HT1080 (cell line): ENCODE results near the gene CELF2. TPM values are rescaled to one million over a fixed set of nuclear protein-coding genes. Genes with fewer than 3 reads are reported as not detected.
A peak's percentile ranks its signal among the peaks of the same experiment; 100 is the strongest.

ENCODE experiments used
- DNase-seq: peaks from one replicate; pipeline ENCODE4 v3.0.0-alpha.2; 2015; ENCODE audit warnings: low read depth
- total RNA-seq: library from RNA; depleted of rRNA; stranded (reverse); fragments of >200 nt; shearing (Covaris generic); gene quantifications from 2 replicates; pipeline ENCODE4 v1.2.3, GENCODE V29; 2014

Gene CELF2
- total RNA-seq, 1 experiment from 2014 or later: 9.7 TPM

DNA sequence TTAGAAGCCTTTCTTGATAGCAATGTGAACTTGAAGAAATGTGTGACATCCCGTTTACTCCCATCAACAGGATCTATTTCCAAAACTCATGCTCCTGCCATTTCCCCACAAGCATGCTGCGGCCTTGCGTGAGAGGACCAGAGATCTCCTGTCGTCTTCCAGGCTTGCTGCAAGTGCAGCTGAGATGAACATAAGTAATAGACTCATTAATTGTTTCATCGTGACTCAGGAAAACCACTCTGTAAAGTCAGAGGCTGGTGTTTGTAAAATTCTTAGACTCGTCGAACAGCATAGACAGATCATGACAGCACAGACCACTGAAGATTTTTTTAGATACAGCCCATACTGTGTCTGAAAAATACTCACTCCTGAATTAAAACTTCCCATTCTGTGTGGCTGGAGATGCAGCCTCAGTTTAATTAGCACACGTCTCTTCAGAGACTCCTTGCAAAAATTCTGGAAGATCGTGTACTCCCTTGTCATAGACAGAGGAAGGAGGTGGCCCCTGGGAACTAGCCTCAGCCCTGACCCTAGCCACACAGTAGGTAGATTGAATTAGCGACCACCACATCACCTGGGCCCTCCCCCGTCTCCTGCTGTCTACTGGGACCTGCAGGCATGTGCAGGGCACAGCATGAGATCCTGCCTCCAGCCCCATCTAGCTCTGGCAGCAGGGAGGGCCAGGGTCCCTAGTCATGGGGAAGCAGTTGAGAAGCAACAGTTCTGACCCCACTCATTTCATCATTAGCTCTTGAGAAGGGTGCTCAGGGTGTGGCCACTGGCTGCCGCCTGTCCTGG, 226.0 kb downstream of the CELF2 start:
- DNase-seq: peak; percentile 38

DNA sequence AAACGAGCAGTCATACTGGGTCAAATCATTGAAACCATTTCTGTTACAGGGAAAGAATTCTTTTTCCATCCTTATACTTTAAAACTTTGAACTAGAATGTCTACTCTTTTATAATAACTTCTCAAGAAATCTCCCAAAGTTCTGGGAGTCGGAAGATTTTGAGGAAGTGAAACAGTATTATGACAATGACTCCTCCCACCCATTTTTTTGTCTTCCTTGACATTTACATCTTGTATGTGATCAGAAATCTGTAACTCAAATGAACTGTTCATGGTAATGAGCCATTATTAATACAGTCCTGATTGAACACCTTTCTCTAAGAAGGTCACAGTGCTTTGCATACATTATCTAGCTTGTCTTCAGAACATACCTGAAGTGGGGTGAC, 227.4 kb downstream of the CELF2 start:
- DNase-seq: no peak

DNA sequence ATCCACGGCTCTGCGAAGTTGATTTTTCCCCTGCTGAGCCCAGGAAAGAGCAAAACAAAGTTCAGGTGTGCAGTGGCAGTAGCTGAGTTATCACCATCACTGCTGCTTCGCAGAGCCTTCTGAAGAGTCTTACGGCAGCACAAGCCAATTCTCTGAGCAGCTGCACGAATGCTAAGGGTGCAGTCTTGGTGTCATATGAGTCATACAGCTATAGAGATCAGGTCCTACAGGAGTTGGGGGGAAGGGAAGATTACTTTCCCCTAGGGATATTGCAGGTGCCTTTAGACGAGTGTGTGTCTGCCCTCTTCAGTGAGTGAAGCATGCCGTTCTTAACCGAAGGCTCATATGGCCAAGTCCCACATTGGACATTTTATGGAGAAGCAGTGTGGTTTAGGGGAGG, 227.8 kb downstream of the CELF2 start:
- DNase-seq: peak; percentile 29

DNA sequence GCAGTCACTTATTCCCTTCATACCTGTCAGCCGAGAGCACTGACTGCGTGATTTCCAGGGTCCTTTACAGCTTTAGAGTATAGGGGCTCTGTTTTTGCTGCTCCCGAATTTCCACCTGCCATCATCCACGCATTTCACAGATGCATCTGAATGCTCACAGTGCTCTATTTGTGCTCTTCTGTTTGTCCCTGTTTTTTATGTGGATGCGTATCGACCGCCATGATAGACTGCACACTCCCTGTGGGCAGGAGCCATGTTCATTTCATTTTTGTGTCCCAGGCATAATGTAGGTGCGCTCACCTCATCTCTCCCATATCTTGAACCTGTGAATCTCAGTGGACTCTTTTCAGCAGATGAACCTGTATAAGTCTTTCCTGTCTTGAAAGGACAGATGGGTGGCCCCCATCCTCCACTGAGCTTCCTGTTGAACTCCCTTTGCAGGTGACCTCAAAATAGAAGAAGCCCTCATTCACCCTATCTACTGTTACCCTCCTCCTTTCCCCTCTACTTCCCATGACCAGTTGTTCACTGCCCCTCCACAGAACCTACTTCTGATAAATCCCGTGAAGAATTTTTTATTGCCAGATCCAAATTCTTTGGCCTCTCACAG, 228.4 kb downstream of the CELF2 start:
- no peak for DNase-seq

- DNase-seq: no peak
These were observed 229.2 kb downstream of the CELF2 start for GRCh38 chr10:11246752-11247467.

- no peak for DNase-seq
These were observed 231.6 kb downstream of the CELF2 start for GRCh38 chr10:11249152-11249807.

GRCh38 chr10:11249808-11250195, 232.1 kb downstream of the CELF2 start:
- DNase-seq: no peak

- DNase-seq: no peak
These were observed 232.6 kb downstream of the CELF2 start for GRCh38 chr10:11250304-11250703.

DNA sequence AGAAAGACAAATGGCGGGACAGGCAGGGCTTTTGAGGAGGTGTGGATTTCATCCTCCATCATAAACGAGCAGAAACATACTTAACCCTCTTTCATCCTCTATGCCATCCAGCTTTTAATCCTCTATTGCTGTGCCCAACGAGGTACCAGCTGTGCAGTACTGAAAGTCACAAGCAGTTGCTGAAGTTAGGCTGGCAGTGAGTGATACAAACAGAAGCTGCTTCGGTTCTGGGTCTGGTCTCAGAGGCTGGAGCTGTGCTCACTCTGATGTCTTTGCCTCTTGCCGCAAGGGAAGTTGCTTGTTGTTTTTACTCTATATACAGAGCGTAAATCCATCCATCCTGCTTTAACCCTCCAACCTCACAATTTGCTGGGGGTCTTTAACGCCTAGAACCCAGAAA, 235.2 kb downstream of the CELF2 start:
- no peak for DNase-seq

GRCh38 chr10:11253385-11254002, 235.8 kb downstream of the CELF2 start:
- DNase-seq: no peak

- no peak for DNase-seq
These were observed 237.5 kb downstream of the CELF2 start for GRCh38 chr10:11255156-11255555.

DNA sequence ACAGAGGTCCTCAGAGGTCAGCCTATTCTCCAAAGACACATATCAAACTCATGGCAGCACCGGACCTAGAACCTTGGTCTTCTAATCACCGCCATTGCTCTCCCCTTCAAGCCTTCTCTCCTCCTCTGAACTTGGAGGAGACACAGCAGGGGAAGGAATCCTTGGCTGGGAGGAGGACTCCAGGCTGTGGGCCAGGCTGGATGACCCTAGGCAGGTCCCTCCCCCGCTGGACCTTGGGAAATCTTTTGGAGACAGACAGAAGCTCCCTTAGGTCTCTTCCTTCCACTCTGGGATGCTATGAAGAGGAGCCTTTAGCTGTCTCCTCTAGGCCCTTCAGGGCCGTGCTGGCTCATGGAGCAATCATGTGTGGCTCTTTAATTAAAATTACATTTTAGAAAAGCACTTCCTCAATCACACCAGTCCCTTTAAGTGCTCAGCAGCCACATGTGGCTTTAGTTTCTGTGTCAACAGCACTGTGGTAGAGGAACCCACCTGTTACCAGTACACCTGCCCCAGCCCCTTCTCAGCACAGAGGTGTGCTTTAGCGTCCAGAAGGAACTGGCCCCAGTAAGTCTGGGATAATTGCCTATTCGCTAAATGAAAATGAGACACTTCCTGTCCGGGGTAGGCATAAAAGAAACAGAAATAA, 238.2 kb downstream of the CELF2 start:
- no peak for DNase-seq

- DNase-seq: no peak
These were observed 239.2 kb downstream of the CELF2 start for GRCh38 chr10:11256896-11257295.

DNA sequence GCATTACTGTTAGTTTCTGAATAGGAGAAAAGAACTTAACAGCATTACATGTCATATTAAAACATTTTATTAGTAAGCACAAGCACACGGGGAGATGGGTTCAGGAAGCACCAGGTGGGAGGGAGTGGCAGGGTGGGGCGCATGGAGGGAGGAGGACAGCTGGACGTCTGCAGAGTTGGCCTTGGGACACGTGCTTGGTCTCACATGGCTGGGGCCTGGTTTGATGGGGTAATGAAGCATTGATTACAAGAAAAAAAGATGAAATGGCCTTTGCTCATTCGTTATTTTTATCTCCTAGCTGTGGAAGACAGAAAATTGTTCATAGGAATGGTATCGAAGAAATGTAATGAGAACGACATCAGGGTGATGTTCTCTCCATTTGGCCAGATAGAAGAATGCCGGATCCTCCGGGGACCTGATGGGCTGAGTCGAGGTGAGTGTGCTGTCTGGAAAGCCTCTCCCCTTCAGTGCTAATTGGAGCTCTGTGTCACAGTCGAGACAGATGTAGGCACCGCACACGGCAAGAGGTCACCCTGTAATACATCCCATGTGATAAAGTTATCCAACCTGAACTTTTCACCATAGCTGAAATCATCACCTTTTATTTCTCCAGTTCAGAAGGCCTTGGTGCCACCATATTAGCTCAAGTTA, 239.9 kb downstream of the CELF2 start:
- DNase-seq: no peak

DNA sequence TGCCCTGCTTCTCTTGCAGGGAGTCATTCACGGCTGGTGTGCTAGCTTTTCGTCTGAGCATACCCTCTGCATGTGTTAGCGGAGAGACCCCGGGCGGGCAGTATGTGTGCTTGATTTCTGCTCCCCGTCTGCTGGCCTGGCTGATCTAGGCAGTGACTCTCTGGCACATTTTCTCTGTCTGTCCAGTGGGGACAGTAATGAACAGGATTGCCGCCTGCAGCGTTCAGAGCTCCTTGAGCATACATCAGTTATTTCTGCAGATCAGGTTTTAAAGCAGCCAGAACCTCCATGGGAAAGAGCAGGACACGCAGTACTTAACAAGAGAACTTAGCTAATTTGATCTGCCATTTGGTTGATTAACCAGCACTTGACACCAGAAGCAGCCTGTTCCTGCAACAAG, 242.5 kb downstream of the CELF2 start:
- DNase-seq: no peak

DNA sequence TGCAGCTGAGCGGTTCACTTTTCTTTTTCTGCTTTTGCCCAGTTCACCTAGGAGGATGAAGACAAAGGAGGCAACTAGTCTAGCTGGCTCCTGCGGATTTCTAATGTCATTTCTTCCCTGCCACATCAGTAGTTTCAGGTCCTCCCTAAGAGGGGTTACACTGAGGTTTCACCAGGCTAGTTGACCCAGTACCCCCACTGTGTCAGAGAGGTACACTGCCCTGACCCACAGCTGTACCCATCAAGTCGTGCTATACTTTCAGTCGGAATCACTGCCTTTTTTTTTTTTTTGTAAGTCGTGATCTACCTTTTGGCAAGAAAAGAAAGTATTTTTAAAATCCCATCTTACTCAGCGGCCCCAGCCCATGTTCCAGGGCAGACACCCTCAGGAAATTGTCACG, 243.5 kb downstream of the CELF2 start:
- no peak for DNase-seq

DNA sequence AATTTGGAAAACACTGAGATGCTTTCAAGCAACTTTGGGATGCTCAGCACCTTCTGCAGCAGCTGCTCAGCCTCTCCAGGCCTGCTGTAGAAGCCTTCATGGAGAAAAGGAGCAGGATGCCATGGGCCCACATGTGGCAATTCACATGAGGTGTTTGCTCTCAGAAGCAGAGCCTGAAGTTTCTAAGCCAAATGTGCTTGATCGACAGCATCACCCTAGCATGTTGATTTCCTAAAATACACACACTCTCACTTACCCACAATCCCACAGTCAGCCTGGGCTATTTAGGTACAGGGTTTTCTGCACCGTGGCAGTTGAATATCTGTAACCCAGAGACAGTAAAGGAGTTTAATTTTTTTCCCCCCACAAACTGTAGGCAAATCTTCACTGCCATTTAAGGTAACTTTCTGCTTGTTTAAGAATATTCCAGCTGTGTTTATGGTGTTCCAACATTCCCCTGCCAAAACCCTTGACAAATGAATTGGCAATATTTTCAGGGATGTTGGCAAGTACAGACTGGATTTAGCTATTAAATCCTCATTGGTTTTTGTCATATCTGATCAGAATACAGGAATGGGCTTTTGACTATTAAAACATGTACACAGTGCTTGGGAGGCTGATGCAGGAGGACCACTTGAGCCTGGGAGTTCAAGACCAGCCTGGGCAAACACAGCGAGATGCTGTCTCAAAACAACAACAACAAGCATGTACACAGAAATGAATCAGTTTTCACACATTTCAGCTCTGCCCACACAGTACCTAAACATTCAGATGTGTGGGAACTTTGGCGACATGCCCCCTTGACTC, 244.2 kb downstream of the CELF2 start:
- no peak for DNase-seq

- DNase-seq: no peak
These were observed 245.0 kb downstream of the CELF2 start for GRCh38 chr10:11262494-11263345.

- no peak for DNase-seq
These were observed 246.1 kb downstream of the CELF2 start for GRCh38 chr10:11263767-11264166.
